HG02798 (cell line): ENCODE data around the gene PPARG.
A peak's percentile ranks its signal among the peaks of the same experiment; 100 is the strongest.
"Not testable (repeated sequence)": the region's sequence is repeated elsewhere in the genome, so short reads cannot be mapped to it uniquely, and the experiment has no call there.

ENCODE experiments used
- ATAC-seq: cut with Tn5 transposase; IDR thresholded peaks from one replicate; pipeline ENCODE4 v1.9.1; 2021; ENCODE audit warnings: mild to moderate bottlenecking; ENCODE audit not compliant: unreplicated experiment, poor library complexity

The PPARG gene

GRCh38 chr3:12472796-12473195, 183.9 kb downstream of the PPARG start:
- ATAC-seq, result no peak

- no peak for ATAC-seq
Measured at GRCh38 chr3:12473511-12473910, 184.6 kb downstream of the PPARG start.

GRCh38 chr3:12476238-12476897, 187.5 kb downstream of the PPARG start:
- no peak for ATAC-seq

GRCh38 chr3:12477256-12477655, 188.4 kb downstream of the PPARG start:
- no peak for ATAC-seq

- ATAC-seq, result no peak
Measured at GRCh38 chr3:12478326-12478725, 189.5 kb downstream of the PPARG start.

GRCh38 chr3:12479198-12479597, 190.3 kb downstream of the PPARG start:
- ATAC-seq, result not testable (repeated sequence)

- peak; percentile 27 for ATAC-seq
Measured at GRCh38 chr3:12479919-12480427, 191.1 kb downstream of the PPARG start.

GRCh38 chr3:12483410-12483809, 194.5 kb downstream of the PPARG start:
- no peak for ATAC-seq

GRCh38 chr3:12483872-12484197, 195.0 kb downstream of the PPARG start:
- no peak for ATAC-seq
